Smooth muscle cell (in vitro differentiated cells): Measurements from ENCODE around the gene ETV3. TPM values are rescaled to one million over a fixed set of nuclear protein-coding genes. Genes with fewer than 3 reads are reported as not detected.

Source experiments
- DNase-seq: peaks from one replicate; lab custom pipeline; 2025; ENCODE audit not compliant: unreplicated experiment; lab: John Stamatoyannopoulos, UW
- H2AFZ ChIP-seq: fragments of 200-600 bp; sonication (generic); 2 replicates; pipeline ENCODE4 v1.6.0; 2016; ENCODE audit warnings: antibody characterized with exemption, low read depth, mild to moderate bottlenecking
- H3F3A ChIP-seq: fragments of 200-600 bp; sonication (generic); 2 replicates; pipeline ENCODE4 v1.6.0; 2017; ENCODE audit warnings: antibody characterized with exemption, low read depth
- H3K27ac ChIP-seq: fragments of 200-600 bp; sonication (generic); 2 replicates; pipeline ENCODE4 v1.5.1; 2016; ENCODE audit warnings: low read depth, mild to moderate bottlenecking
- H3K27me3 ChIP-seq: fragments of 200-600 bp; sonication (generic); 2 replicates; pipeline ENCODE4 v1.6.1; 2016; ENCODE audit warnings: low read depth, mild to moderate bottlenecking
- H3K36me3 ChIP-seq: fragments of 200-600 bp; sonication (generic); 2 replicates; pipeline ENCODE4 v1.5.1; 2016; ENCODE audit warnings: low read depth
- H3K4me1 ChIP-seq: fragments of 200-600 bp; sonication (generic); 2 replicates; pipeline ENCODE4 v1.5.1; 2016; ENCODE audit warnings: low read depth
- H3K4me2 ChIP-seq: fragments of 200-600 bp; sonication (generic); 2 replicates; pipeline ENCODE4 v1.6.0; 2016; ENCODE audit warnings: mild to moderate bottlenecking
- H3K4me3 ChIP-seq: fragments of 200-600 bp; sonication (generic); 2 replicates; pipeline ENCODE4 v1.5.1; 2016; ENCODE audit warnings: mild to moderate bottlenecking
- H3K79me2 ChIP-seq: fragments of 200-600 bp; sonication (generic); 2 replicates; pipeline ENCODE4 v1.6.0; 2016; ENCODE audit warnings: low read depth, mild to moderate bottlenecking
- H3K9ac ChIP-seq: fragments of 200-600 bp; sonication (generic); 2 replicates; pipeline ENCODE4 v1.6.0; 2016; ENCODE audit warnings: low read depth
- H3K9me3 ChIP-seq: fragments of 200-600 bp; sonication (generic); replicated peaks from 2 replicates; pipeline ENCODE4 v1.5.1; 2016; ENCODE audit warnings: low read depth
- H4K20me1 ChIP-seq: fragments of 200-600 bp; sonication (generic); 2 replicates; pipeline ENCODE4 v1.6.0; 2016; ENCODE audit warnings: low read depth
- WGBS: methylation state at CpG from one replicate; pipeline ENCODE4 v1.1.7; 2016; ENCODE audit warnings: low lambda C conversion rate; 5-methylcytosine and 5-hydroxymethylcytosine counted together
- polyA plus RNA-seq: library from polyadenylated mRNA; unstranded; fragments of >200 nt; fragmentation: Nextera tagmentation; extraction: Ambion mirVana; gene quantifications from 2 replicates; pipeline ENCODE4 v1.2.1, GENCODE V29; 2016
- total RNA-seq: library from RNA; depleted of rRNA; stranded (reverse); fragments of >200 nt; gene quantifications from 2 replicates; pipeline ENCODE4 v1.2.3, GENCODE V29; 2014
- TF ChIP-seq, protein P1 (sequence below): fragments of 200-600 bp; sonication (generic); IDR thresholded peaks from 2 replicates; pipeline ENCODE4 v1.5.1; 2017; ENCODE audit warnings: borderline replicate concordance, mild to moderate bottlenecking, antibody characterized with exemption; ENCODE audit not compliant: insufficient read depth, poor library complexity, severe bottlenecking

The ETV3 gene
- total and polyA plus RNA-seq, 2 experiments from 2014 or later, result 11.4 to 33.2 TPM

DNA sequence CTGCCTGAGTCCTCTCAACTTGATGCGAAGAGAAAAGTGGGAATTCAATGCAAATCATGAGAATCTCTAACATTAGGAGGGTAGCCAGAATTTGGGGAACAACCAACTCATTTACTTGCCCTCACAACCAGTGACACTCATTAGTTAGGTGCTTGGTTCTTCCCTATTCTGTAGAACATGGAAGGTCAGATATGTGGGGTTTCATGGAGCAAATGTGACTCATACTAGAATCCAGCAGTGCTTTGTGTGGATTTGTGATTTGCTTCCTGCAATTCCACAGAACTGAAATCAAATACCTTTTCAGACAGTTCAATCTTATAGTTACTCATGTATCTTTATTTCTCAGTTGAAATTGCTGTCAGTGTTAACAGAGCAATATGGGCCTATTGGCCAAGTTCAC is 6.9 kb upstream of the ETV3 start:
- no peak overlapping the region for H2AFZ ChIP-seq
- TF ChIP-seq, protein P1, sequence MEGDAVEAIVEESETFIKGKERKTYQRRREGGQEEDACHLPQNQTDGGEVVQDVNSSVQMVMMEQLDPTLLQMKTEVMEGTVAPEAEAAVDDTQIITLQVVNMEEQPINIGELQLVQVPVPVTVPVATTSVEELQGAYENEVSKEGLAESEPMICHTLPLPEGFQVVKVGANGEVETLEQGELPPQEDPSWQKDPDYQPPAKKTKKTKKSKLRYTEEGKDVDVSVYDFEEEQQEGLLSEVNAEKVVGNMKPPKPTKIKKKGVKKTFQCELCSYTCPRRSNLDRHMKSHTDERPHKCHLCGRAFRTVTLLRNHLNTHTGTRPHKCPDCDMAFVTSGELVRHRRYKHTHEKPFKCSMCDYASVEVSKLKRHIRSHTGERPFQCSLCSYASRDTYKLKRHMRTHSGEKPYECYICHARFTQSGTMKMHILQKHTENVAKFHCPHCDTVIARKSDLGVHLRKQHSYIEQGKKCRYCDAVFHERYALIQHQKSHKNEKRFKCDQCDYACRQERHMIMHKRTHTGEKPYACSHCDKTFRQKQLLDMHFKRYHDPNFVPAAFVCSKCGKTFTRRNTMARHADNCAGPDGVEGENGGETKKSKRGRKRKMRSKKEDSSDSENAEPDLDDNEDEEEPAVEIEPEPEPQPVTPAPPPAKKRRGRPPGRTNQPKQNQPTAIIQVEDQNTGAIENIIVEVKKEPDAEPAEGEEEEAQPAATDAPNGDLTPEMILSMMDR, result no peak
- WGBS, result 96% methylated on average over 1 of the region's 1 CpG
- no peak for DNase-seq
- no peaks in the 10 kb centered on the region for H3K79me2 ChIP-seq
- no peak overlapping the region for H3K27ac ChIP-seq
- H3K36me3 ChIP-seq, result no peaks in the 10 kb centered on the region
- no peaks in the 10 kb centered on the region for H4K20me1 ChIP-seq
- no peak overlapping the region for H3K9ac ChIP-seq
- H3K4me3 ChIP-seq, result no peak overlapping the region
- H3K9me3 ChIP-seq, result no peaks in the 10 kb centered on the region
- peaks cover 13% of the 10 kb centered on the region for H3K4me1 ChIP-seq
- H3F3A ChIP-seq, result peaks cover 11% of the 10 kb centered on the region
- H3K4me2 ChIP-seq, result no peak overlapping the region
- no peaks in the 10 kb centered on the region for H3K27me3 ChIP-seq

DNA sequence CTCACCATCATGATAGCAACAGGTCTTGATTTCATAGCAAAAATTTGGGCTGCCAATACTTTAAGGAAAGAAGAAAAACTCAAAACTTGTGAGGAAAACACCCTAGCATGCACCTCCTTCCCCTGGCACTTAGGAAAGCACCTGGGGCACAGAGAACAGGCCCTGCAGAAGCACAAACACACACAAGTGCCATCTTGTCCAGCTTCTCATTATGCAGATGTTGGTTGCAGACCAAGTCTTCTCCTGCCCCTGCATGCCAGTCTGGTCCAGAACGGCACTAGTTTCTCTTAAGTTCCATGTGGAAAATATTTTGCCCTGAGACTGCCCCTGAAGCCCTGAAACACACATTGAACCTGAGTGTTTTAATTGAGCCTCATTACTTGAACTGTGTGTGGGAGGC is 6.3 kb upstream of the ETV3 start:
- H4K20me1 ChIP-seq, result no peaks in the 10 kb centered on the region
- no peaks in the 10 kb centered on the region for H3K79me2 ChIP-seq
- no peak overlapping the region for H3K9ac ChIP-seq
- no peak overlapping the region for H3K4me2 ChIP-seq
- H3K27me3 ChIP-seq, result no peaks in the 10 kb centered on the region
- 93% methylated on average over 1 of the region's 1 CpG for WGBS
- H3F3A ChIP-seq, result peaks cover 16% of the 10 kb centered on the region
- no peak overlapping the region for H2AFZ ChIP-seq
- H3K27ac ChIP-seq, result no peak overlapping the region
- H3K36me3 ChIP-seq, result no peaks in the 10 kb centered on the region
- DNase-seq, result no peak
- H3K4me3 ChIP-seq, result no peak overlapping the region
- TF ChIP-seq, protein P1, result no peak
- peaks cover 16% of the 10 kb centered on the region for H3K4me1 ChIP-seq
- no peaks in the 10 kb centered on the region for H3K9me3 ChIP-seq

DNA sequence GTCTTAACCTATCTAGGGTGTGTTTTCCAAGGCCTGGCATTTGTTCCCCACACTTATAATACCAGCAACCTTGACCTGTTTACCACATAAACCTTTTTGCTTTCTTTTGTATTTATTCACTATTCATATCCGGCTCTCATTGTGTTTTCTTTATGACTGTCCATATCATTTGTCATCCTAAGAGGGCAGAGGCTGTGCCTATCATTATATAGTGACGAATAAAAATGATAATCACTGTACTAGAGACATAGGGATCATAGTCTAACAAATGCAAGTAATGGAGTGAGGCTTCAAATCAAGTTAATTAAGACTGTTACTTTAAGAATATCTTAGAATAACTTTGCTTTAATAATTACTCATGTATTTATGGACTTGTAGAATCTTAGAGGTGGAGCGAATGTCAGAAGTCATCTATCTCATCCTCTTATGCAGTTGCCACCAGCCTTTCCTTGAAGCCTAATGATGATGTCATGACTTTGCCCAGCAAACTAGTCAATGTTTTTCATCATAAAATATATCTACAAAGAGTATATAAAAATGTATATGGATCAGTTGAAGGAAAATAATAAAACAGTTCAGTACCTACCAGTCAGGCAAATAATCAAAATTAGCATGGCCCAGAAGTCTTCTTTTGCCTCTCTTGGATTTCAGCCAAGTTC is 4.7 kb upstream of the ETV3 start:
- Histone ChIP-seq H3K79me2 (peaks cover under 1% of the 10 kb centered on the region), H3K4me2 (no peak overlapping the region), H4K20me1 (peaks cover under 1% of the 10 kb centered on the region), H3F3A (peaks cover 27% of the 10 kb centered on the region), H3K27me3 (no peaks in the 10 kb centered on the region), H3K36me3 (no peaks in the 10 kb centered on the region), H2AFZ (no peak overlapping the region), H3K9ac (no peak overlapping the region), H3K4me1 (peaks cover 13% of the 10 kb centered on the region), H3K9me3 (no peaks in the 10 kb centered on the region), H3K27ac (no peak overlapping the region), H3K4me3 (no peak overlapping the region)
- DNase-seq, result no peak
- WGBS, result 95% methylated on average over 3 of the region's 3 CpGs
- TF ChIP-seq, protein P1, result no peak

DNA sequence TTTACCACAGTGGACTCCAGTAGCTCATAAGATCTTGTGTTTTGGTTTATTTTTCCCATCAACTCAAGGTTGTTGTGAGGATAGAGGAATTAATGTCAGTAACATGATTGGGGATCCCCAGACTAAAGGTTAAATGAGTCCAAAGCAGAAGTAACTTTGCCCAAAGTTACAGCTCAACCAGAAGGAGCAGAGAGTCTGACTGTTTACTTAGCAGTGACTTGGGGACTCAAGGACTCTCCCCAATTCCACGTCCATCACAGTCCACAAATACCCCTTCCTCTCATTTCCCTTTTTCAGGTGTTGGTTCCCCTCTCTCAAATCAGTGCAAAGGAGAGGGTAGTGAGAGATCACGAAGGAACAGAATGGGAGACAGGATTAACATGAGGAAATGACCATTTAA is 4.0 kb upstream of the ETV3 start:
- peaks cover 7% of the 10 kb centered on the region for H3K79me2 ChIP-seq
- no peaks in the 10 kb centered on the region for H3K9me3 ChIP-seq
- 70% methylated on average over 2 of the region's 2 CpGs for WGBS
- H3K4me1 ChIP-seq, result peaks cover 10% of the 10 kb centered on the region
- H4K20me1 ChIP-seq, result peaks cover 7% of the 10 kb centered on the region
- TF ChIP-seq, protein P1, result no peak
- no peak overlapping the region for H3K4me2 ChIP-seq
- H3K4me3 ChIP-seq, result no peak overlapping the region
- no peaks in the 10 kb centered on the region for H3K36me3 ChIP-seq
- no peak overlapping the region for H3K9ac ChIP-seq
- no peak for DNase-seq
- peaks cover 34% of the 10 kb centered on the region for H3F3A ChIP-seq
- no peak overlapping the region for H2AFZ ChIP-seq
- no peaks in the 10 kb centered on the region for H3K27me3 ChIP-seq
- H3K27ac ChIP-seq, result no peak overlapping the region
